H1 (cell line): ENCODE data around the gene RNF8. TPM values are rescaled to one million over a fixed set of nuclear protein-coding genes. Genes with fewer than 3 reads are reported as not detected.

ENCODE experiments used
- JUN ChIP-seq: IDR thresholded peaks from 2 replicates; pipeline ENCODE4 v1.6.1; 2011; ENCODE audit warnings: low read depth, mild to moderate bottlenecking, improper control_type of control experiment, low read length
- RXRA ChIP-seq: IDR thresholded peaks from 2 replicates; pipeline ENCODE4 v1.6.1; 2011; ENCODE audit warnings: low read depth, mild to moderate bottlenecking, low read length, moderate library complexity; ENCODE audit not compliant: insufficient read depth
- YY1 ChIP-seq: IDR thresholded peaks from 2 replicates; pipeline ENCODE4 v1.6.1; 2011; ENCODE audit warnings: low read depth, mild to moderate bottlenecking, low read length
- polyA plus RNA-seq, 7 experiments: library from polyadenylated mRNA; depleted of rRNA in 3 of 7; stranded (reverse) in 5 of 7; unstranded in 2 of 7; fragments of >200 nt in 5 of 7; fragments of 200-250 nt in 2 of 7; gene quantifications; 1 replicate in 5 of 7; 2 replicates in 1 of 7; 4 replicates in 1 of 7; pipeline versions ENCODE4 v1.2.1 to v1.2.3, GENCODE V29; 2011 to 2013; ENCODE audit warnings: missing spikeins in 2 of 7, mixed read lengths in 2 of 7
- total RNA-seq: library from RNA; stranded (reverse); fragmentation: NEBNext Ultra II Directional; extraction: Animal tissue kit (Norgen Biotek cat#: 25700); gene quantifications from 2 replicates; pipeline ENCODE4 v1.2.1, GENCODE V29; 2021
- TF ChIP-seq, protein P1 (sequence below): fragments of 300-600 bp; sonication (generic); IDR thresholded peaks from 2 replicates; pipeline ENCODE4 v1.7.1; 2012; ENCODE audit warnings: low read length, moderate library complexity, mild to moderate bottlenecking, inconsistent platforms; ENCODE audit not compliant: insufficient replicate concordance

Gene RNF8
- total and polyA plus RNA-seq, 2 of the 8 experiments (the other 6 are each of a cell fraction or from before 2014, with no cell fraction given), result 20.3 to 44.7 TPM

DNA sequence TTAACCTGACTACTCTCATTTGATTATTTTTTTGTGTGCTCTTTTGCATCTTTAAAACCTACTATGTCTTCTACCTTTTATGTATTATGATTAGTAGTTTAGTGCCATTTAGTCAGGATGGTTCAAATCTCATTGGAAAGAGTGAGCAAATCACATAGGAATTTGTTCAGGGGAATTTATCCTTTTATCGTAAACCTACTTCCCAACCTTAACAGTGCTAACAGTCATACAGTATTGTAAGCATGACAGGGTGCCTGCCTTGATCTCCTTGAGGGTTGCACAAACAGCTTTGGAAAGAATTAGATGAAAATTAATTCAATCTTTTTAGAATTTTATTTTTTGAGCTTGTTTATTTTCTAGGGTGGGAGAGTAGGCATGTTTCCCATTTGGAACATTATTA is 18.3 kb downstream of the RNF8 start (continued):
- TF ChIP-seq, protein P1, sequence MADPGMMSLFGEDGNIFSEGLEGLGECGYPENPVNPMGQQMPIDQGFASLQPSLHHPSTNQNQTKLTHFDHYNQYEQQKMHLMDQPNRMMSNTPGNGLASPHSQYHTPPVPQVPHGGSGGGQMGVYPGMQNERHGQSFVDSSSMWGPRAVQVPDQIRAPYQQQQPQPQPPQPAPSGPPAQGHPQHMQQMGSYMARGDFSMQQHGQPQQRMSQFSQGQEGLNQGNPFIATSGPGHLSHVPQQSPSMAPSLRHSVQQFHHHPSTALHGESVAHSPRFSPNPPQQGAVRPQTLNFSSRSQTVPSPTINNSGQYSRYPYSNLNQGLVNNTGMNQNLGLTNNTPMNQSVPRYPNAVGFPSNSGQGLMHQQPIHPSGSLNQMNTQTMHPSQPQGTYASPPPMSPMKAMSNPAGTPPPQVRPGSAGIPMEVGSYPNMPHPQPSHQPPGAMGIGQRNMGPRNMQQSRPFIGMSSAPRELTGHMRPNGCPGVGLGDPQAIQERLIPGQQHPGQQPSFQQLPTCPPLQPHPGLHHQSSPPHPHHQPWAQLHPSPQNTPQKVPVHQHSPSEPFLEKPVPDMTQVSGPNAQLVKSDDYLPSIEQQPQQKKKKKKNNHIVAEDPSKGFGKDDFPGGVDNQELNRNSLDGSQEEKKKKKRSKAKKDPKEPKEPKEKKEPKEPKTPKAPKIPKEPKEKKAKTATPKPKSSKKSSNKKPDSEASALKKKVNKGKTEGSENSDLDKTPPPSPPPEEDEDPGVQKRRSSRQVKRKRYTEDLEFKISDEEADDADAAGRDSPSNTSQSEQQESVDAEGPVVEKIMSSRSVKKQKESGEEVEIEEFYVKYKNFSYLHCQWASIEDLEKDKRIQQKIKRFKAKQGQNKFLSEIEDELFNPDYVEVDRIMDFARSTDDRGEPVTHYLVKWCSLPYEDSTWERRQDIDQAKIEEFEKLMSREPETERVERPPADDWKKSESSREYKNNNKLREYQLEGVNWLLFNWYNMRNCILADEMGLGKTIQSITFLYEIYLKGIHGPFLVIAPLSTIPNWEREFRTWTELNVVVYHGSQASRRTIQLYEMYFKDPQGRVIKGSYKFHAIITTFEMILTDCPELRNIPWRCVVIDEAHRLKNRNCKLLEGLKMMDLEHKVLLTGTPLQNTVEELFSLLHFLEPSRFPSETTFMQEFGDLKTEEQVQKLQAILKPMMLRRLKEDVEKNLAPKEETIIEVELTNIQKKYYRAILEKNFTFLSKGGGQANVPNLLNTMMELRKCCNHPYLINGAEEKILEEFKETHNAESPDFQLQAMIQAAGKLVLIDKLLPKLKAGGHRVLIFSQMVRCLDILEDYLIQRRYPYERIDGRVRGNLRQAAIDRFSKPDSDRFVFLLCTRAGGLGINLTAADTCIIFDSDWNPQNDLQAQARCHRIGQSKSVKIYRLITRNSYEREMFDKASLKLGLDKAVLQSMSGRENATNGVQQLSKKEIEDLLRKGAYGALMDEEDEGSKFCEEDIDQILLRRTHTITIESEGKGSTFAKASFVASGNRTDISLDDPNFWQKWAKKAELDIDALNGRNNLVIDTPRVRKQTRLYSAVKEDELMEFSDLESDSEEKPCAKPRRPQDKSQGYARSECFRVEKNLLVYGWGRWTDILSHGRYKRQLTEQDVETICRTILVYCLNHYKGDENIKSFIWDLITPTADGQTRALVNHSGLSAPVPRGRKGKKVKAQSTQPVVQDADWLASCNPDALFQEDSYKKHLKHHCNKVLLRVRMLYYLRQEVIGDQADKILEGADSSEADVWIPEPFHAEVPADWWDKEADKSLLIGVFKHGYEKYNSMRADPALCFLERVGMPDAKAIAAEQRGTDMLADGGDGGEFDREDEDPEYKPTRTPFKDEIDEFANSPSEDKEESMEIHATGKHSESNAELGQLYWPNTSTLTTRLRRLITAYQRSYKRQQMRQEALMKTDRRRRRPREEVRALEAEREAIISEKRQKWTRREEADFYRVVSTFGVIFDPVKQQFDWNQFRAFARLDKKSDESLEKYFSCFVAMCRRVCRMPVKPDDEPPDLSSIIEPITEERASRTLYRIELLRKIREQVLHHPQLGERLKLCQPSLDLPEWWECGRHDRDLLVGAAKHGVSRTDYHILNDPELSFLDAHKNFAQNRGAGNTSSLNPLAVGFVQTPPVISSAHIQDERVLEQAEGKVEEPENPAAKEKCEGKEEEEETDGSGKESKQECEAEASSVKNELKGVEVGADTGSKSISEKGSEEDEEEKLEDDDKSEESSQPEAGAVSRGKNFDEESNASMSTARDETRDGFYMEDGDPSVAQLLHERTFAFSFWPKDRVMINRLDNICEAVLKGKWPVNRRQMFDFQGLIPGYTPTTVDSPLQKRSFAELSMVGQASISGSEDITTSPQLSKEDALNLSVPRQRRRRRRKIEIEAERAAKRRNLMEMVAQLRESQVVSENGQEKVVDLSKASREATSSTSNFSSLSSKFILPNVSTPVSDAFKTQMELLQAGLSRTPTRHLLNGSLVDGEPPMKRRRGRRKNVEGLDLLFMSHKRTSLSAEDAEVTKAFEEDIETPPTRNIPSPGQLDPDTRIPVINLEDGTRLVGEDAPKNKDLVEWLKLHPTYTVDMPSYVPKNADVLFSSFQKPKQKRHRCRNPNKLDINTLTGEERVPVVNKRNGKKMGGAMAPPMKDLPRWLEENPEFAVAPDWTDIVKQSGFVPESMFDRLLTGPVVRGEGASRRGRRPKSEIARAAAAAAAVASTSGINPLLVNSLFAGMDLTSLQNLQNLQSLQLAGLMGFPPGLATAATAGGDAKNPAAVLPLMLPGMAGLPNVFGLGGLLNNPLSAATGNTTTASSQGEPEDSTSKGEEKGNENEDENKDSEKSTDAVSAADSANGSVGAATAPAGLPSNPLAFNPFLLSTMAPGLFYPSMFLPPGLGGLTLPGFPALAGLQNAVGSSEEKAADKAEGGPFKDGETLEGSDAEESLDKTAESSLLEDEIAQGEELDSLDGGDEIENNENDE, result no peak
- no peak for TF ChIP-seq RXRA
- no peak for TF ChIP-seq JUN
- TF ChIP-seq YY1, result no peak
